ENCODE data around the gene CAAP1.
"Not testable (repeated sequence)": the region's sequence is repeated elsewhere in the genome, so short reads cannot be mapped to it uniquely, and the experiment has no call there.

Gene CAAP1, protein sequence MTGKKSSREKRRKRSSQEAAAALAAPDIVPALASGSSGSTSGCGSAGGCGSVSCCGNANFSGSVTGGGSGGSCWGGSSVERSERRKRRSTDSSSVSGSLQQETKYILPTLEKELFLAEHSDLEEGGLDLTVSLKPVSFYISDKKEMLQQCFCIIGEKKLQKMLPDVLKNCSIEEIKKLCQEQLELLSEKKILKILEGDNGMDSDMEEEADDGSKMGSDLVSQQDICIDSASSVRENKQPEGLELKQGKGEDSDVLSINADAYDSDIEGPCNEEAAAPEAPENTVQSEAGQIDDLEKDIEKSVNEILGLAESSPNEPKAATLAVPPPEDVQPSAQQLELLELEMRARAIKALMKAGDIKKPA

GRCh38 chr9:26892251-26893029 is at the start of gene CAAP1:
TSS of gene CAAP1 (minus strand) at chr9:26892802. CDS start at chr9:26892715, 87 bp downstream.
- DNase-seq, result peak; percentile 95

DNA sequence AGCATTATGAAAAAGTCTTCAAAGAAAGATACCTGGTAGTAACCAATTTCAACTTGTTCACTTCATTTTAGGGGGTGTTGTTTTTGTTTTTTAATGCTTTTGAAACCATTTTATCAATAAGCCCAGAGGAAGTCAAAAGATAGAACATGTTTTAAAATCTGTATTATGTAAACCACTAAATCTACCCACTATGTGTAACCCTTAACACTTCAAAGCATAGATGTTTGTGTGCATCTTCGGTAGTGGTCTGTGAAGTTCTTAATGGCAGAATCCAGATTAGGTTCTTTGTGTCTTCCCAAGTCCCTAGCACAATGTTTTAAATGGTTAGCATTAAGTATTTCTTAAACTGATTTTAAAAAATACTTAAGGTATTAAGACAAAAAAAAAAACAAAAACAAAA is 48.2 kb upstream of the CAAP1 start:
- no peak for DNase-seq

GRCh38 chr9:26939955-26940711 is 47.5 kb upstream of the CAAP1 start:
- DNase-seq, result no peak

DNA sequence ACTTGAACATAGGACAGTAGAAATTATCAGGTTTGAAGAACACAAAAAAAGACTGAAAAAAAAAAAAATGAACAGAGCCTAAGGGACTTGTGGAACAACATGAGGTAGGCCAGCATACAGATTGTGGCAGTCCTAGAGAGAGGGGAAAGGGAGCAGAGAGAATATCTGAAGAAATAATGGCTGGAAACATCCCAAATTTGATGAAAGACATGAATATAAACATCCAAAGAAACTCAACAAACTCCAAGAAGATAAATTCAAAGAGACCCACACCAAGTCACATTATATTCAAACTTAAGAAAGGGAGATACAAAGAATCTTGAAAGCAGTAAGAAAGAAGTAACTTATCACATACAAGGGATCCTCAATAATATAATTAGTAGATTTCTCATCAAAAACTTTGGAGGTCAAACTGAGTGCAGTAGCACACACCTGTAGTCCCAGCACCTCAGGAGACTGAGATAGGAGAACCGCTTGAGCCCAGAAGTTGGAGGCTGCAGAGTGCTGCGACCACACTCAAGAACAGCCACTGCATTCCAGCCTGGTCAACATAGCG is 45.3 kb upstream of the CAAP1 start:
- no peak for DNase-seq

- DNase-seq, result peak; percentile 6
These were observed 43.2 kb upstream of the CAAP1 start for GRCh38 chr9:26935847-26936246.

GRCh38 chr9:26928902-26929495 is 36.4 kb upstream of the CAAP1 start:
- DNase-seq, result no peak

DNA sequence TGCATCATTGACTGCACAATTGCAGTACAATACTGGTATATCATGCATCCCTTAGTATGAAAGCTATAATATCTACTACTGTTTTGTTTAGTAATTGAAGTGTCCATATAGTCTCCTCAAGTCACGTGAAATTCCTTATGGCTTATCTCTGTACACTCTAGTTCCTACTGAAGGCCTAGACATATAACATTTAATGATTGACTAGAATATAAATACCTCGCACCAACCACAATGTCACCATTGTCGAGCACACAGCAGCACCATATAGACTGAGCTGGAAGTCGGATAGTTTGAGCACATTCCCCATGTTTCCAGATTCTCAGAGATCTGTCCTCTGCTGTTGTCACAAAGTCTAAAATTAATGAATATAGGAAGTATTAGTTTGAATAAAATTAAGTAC is 33.0 kb upstream of the CAAP1 start:
- DNase-seq, result no peak

GRCh38 chr9:26919698-26920097 is 27.1 kb upstream of the CAAP1 start:
- DNase-seq, result no peak

DNA sequence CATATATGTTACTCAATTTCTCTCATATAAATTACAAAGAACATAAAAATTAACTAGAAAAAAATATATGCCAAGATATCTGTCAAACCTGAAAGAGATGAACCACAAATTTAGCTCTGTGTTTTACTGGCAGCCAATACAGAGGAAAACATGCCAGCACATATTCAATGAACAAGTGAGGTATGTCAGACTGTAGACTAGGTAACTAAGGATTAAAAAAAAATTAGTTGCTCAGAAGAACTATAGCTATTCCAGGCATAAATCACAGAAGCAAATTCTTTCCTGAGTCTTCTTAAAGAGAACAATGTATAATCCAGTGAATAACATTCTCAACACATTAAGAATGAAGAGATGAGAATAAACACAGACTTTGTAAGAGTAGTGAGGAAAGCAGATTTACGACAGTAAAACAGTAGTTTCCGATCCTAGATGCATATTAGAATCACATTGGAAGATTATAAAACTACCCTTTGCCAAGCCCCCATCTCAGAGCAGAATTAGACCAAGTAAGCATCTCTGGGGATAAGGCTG is 20.6 kb upstream of the CAAP1 start:
- DNase-seq, result no peak

- no peak for DNase-seq
These were observed 12.1 kb upstream of the CAAP1 start for GRCh38 chr9:26904671-26905070.

DNA sequence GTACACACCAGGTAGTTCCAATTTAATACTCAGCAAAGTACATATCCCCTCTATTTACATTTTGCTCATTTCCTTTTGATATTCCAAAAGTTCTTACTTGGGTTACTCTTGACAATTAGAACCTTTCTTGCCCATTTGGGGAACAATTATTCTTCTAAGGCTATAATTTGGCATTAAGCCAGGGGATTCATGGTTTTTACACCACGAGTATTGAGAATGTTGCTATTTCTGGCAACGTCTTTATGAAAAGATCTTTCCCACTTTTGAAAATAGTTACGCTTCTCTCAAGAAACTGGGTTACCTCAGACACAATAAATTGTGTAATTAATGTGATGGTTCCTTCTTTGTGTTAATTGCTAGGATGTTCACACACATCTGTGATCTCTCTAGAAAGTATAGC is 11.5 kb upstream of the CAAP1 start:
- DNase-seq, result no peak

DNA sequence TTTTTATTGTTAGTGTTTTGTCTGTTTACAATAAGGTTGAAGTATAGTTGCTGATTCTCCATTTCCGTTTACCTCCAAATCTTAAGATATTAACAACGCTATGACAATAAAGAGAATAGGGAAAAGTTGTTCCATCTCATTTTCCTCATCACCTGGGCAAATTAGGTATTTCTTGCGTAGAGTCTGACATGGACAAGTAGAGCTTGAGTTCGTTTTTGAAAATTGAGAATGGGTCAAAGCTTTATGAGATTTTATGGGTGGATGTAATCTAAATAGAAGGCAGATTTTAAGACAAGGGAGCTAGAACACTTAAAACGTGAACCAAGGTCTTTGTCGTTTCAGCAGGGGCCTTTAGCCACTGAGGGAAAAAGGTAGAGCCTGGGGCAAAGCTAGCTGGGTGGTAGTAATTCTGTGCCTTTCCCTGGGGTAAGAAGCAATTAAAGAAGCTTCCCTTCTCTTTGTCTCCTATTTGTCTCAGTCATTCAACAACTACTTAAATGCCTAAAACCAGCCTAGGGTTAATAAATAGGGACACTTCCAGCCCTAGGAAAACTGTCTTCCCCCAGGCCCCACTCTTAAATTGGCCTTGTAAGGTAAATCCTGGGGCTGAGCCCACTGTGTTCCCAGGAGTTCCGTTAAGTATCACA is 551 bp upstream of the CAAP1 start:
- DNase-seq, result no peak

- peak; percentile 14 for DNase-seq
These were observed 876 bp downstream of the CAAP1 start for GRCh38 chr9:26891726-26892125.

DNA sequence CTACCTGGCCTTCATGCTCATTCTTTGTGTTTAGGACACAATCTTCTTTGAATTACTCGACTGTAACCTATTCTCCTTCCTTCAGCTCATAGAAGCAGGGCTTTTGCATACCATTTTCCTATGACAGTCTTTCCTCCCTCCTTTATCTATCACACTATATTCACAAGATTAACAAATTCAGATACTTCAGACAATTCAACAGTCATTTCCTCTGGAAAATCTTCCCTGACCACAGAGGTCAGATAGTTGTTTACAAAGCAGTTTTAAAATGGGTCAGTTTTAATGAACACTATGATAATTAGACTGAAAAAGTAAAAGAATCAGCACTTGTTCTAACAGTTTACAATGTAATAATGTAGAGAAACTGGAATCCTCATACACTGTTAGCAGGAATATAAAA is 4.3 kb downstream of the CAAP1 start:
- DNase-seq, result no peak

DNA sequence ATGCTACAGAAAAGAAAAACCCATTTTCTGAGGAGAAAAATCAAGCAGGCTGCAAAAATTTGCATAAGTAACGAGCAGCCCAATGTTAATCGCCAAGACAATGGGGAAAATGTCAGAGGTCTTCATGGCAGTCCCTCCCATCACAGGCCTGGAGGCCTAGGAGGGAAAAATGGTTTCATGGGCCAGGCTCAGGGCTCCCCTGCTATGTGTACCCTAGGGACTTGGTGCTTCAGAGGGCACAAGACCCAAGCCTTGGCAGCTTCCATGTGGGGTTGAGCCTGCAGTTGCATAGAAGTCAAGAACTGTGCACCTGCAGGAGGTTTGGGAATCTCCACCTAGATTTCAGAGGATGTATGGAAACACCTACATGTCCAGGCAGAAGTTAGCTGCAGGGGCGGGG is 10.4 kb downstream of the CAAP1 start:
- no peak for DNase-seq

GRCh38 chr9:26880262-26880661 is 12.3 kb downstream of the CAAP1 start:
- no peak for DNase-seq

DNA sequence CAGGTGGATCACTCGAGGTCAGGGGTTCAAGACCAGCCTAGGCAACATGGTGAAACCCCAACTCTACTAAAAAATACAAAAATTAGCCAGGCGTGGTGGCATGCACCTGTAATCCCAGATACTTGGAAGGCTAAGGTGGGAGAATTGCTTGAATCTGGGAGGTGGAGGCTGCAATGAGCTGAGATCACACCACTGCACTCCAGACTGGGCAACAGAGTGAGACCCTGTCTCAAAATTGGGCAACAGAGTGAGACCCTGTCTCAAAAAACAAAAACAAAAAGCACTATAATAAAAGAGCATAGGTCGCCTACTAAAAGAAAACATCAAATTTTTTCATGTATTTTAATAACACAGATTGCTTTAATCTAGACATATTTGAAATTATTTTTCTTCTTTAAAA is 17.4 kb downstream of the CAAP1 start:
- not testable (repeated sequence) for DNase-seq

GRCh38 chr9:26870292-26870691 is 22.3 kb downstream of the CAAP1 start:
- no peak for DNase-seq

DNA sequence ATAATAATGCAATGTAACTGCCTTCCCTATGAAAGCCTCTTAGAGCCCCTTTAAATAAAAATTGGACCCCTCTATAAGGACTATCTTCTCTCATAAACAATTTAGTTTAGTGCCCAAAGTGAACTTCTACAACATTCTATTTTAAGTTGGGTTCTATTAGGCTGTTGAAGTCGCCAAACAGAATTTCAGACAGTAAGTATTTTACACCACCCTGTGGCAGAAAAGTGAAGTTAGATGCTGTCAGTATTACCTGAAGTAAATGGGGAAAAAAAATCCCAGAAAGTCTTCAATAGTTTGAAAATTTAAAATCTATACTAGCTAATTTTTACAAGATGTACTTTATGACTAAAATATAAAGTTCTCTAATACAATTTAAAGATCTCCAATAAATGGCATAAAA is 29.5 kb downstream of the CAAP1 start:
- DNase-seq, result peak; percentile 4

DNA sequence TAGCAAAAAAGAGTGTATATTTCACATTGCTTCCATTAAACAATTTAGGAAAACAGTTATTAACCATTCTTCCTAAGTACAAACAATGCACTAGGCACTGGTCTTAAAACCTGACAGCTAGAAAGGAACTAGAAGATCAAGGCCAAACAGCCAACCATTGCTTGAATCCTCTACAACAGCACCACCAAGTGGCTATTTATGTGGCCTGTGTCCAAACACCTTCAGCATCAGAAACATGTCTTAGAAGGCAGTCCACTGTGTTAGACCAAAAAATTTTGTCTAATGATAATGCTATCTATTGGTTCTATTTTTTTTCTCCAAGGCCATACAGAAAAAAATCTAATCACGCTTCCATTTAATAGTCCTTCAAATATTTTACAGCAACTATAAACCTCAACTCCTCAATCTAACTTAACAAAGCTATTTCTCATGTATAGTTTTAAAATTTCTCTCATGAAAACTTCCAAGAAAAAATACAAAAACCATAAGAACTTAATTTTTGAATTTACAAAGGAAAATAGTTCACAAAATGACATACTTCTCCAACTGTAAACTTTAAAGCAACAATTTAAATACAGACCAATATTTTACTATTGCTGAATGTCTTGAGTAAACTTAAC is 36.1 kb downstream of the CAAP1 start:
- peak; percentile 81 for DNase-seq

DNA sequence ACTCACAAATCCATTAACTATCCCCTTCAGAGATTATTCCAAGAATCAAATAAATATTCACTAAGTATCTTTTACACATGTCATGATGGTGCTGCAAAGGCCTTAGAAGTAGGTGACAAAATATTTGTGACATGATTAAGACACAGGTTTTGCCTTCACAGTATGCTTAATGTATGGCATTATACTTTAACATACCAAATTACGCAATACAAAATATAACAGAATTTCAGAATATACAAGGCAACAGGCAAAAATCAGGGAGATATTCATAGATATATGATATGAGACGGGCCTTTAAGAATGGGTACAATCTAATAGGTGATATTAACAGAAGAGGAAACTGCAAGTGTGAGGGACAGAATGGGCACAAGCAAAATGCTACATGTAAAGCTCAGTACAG is 41.6 kb downstream of the CAAP1 start:
- DNase-seq, result no peak

- no peak for DNase-seq
These were observed 58.8 kb downstream of the CAAP1 start for GRCh38 chr9:26833792-26834191.

Measured in NCI-H82 (cell line).